NT2/D1 (cell line): ENCODE measurements around the gene ANKRD30B.
"Not testable (repeated sequence)": the region's sequence is repeated elsewhere in the genome, so short reads cannot be mapped to it uniquely, and the experiment has no call there.

Source experiments
- DNase-seq: peaks from one replicate; pipeline ENCODE4 v3.0.0-alpha.2; 2011; ENCODE audit warnings: low read depth, low spot score
- H3K27me3 ChIP-seq: 2 replicates; pipeline ENCODE4 v1.6.0; 2011; ENCODE audit warnings: mild to moderate bottlenecking; ENCODE audit not compliant: insufficient read length, insufficient read depth
- H3K36me3 ChIP-seq: 2 replicates; pipeline ENCODE4 v1.6.1; 2011; ENCODE audit warnings: mild to moderate bottlenecking, low read length, mixed read lengths; ENCODE audit not compliant: insufficient read depth, insufficient read length
- H3K4me1 ChIP-seq: 2 replicates; pipeline ENCODE4 v1.5.1; 2011; ENCODE audit not compliant: insufficient read depth, insufficient read length
- H3K4me3 ChIP-seq: 2 replicates; pipeline ENCODE4 v1.5.1; 2011; ENCODE audit warnings: low read depth; ENCODE audit not compliant: insufficient read length
- H3K9ac ChIP-seq: 2 replicates; pipeline ENCODE4 v1.6.0; 2011; ENCODE audit warnings: low read depth; ENCODE audit not compliant: insufficient read length
- H3K9me3 ChIP-seq: 2 replicates; pipeline ENCODE4 v1.5.1; 2011; ENCODE audit warnings: mild to moderate bottlenecking, low read length; ENCODE audit not compliant: insufficient read depth

Gene ANKRD30B

GRCh38 chr18:14841607-14842006, 93.6 kb downstream of the ANKRD30B start:
- not testable (repeated sequence) for H3K4me1 ChIP-seq, H3K27me3 ChIP-seq, DNase-seq, H3K9ac ChIP-seq, H3K36me3 ChIP-seq, H3K4me3 ChIP-seq, H3K9me3 ChIP-seq

GRCh38 chr18:14851533-14851932, 103.6 kb downstream of the ANKRD30B start:
- not testable (repeated sequence) for H3K36me3 ChIP-seq, H3K4me3 ChIP-seq, H3K9me3 ChIP-seq, DNase-seq, H3K9ac ChIP-seq, H3K27me3 ChIP-seq, H3K4me1 ChIP-seq

GRCh38 chr18:14855634-14856033, 107.7 kb downstream of the ANKRD30B start:
- not testable (repeated sequence) for H3K4me3 ChIP-seq, H3K27me3 ChIP-seq, DNase-seq, H3K9ac ChIP-seq, H3K4me1 ChIP-seq, H3K9me3 ChIP-seq, H3K36me3 ChIP-seq

- H3K4me1 ChIP-seq, H3K9me3 ChIP-seq, H3K4me3 ChIP-seq, H3K9ac ChIP-seq, H3K36me3 ChIP-seq, DNase-seq, H3K27me3 ChIP-seq: not testable (repeated sequence)
Observed at GRCh38 chr18:14856256-14856655, 108.3 kb downstream of the ANKRD30B start.

- not testable (repeated sequence) for H3K4me1 ChIP-seq, H3K27me3 ChIP-seq, H3K9ac ChIP-seq, H3K4me3 ChIP-seq, DNase-seq, H3K9me3 ChIP-seq, H3K36me3 ChIP-seq
Observed at GRCh38 chr18:14858514-14858913, 110.5 kb downstream of the ANKRD30B start.

GRCh38 chr18:14859995-14860394, 112.0 kb downstream of the ANKRD30B start:
- H3K4me3 ChIP-seq, H3K4me1 ChIP-seq, H3K9ac ChIP-seq, H3K27me3 ChIP-seq, DNase-seq, H3K36me3 ChIP-seq, H3K9me3 ChIP-seq: not testable (repeated sequence)

- H3K27me3 ChIP-seq, DNase-seq, H3K36me3 ChIP-seq, H3K4me3 ChIP-seq, H3K4me1 ChIP-seq, H3K9ac ChIP-seq, H3K9me3 ChIP-seq: not testable (repeated sequence)
Observed at GRCh38 chr18:14866426-14866825, 118.5 kb downstream of the ANKRD30B start.

- not testable (repeated sequence) for DNase-seq, H3K36me3 ChIP-seq, H3K9me3 ChIP-seq, H3K27me3 ChIP-seq, H3K9ac ChIP-seq, H3K4me3 ChIP-seq, H3K4me1 ChIP-seq
Observed at GRCh38 chr18:14867988-14868387, 120.0 kb downstream of the ANKRD30B start.

- H3K4me1 ChIP-seq, H3K9ac ChIP-seq, DNase-seq, H3K9me3 ChIP-seq, H3K36me3 ChIP-seq, H3K4me3 ChIP-seq, H3K27me3 ChIP-seq: not testable (repeated sequence)
Observed at GRCh38 chr18:14868825-14869224, 120.9 kb downstream of the ANKRD30B start.

GRCh38 chr18:14878826-14879225, 130.9 kb downstream of the ANKRD30B start:
- H3K27me3 ChIP-seq, H3K36me3 ChIP-seq, DNase-seq, H3K9me3 ChIP-seq, H3K4me1 ChIP-seq, H3K4me3 ChIP-seq, H3K9ac ChIP-seq: not testable (repeated sequence)
